ENCODE results near the gene CIROP.
"Not testable (repeated sequence)": the region's sequence is repeated elsewhere in the genome, so short reads cannot be mapped to it uniquely, and the experiment has no call there.

GRCh38 chr14:23107620-23108019 lies 2.8 kb upstream of the CIROP start:
- TF ChIP-seq, protein P1, sequence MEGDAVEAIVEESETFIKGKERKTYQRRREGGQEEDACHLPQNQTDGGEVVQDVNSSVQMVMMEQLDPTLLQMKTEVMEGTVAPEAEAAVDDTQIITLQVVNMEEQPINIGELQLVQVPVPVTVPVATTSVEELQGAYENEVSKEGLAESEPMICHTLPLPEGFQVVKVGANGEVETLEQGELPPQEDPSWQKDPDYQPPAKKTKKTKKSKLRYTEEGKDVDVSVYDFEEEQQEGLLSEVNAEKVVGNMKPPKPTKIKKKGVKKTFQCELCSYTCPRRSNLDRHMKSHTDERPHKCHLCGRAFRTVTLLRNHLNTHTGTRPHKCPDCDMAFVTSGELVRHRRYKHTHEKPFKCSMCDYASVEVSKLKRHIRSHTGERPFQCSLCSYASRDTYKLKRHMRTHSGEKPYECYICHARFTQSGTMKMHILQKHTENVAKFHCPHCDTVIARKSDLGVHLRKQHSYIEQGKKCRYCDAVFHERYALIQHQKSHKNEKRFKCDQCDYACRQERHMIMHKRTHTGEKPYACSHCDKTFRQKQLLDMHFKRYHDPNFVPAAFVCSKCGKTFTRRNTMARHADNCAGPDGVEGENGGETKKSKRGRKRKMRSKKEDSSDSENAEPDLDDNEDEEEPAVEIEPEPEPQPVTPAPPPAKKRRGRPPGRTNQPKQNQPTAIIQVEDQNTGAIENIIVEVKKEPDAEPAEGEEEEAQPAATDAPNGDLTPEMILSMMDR (IDR thresholded peaks at IDR 0.05), result not testable (repeated sequence)
- TF ChIP-seq POLR2A (IDR thresholded peaks at IDR 0.05), result not testable (repeated sequence)
